HG03354 (cell line): ENCODE data around the gene VTN.

Source experiments
- ATAC-seq: cut with Tn5 transposase; IDR thresholded peaks from one replicate; pipeline ENCODE4 v1.9.1; 2021; ENCODE audit warnings: mild to moderate bottlenecking; ENCODE audit not compliant: unreplicated experiment, poor library complexity, severe bottlenecking

The VTN gene

GRCh38 chr17:28396635-28397239 lies 26.6 kb upstream of the VTN start:
- no peak for ATAC-seq

- ATAC-seq, result no peak
Measured at GRCh38 chr17:28395968-28396367, 25.9 kb upstream of the VTN start.

GRCh38 chr17:28395426-28395825 lies 25.3 kb upstream of the VTN start:
- ATAC-seq, result no peak

GRCh38 chr17:28394337-28395116 lies 24.4 kb upstream of the VTN start:
- ATAC-seq, result no peak

GRCh38 chr17:28392491-28392890 lies 22.4 kb upstream of the VTN start:
- no peak for ATAC-seq

- ATAC-seq, result no peak
Measured at GRCh38 chr17:28391401-28391800, 21.3 kb upstream of the VTN start.

GRCh38 chr17:28390984-28391383 lies 20.9 kb upstream of the VTN start:
- no peak for ATAC-seq

DNA sequence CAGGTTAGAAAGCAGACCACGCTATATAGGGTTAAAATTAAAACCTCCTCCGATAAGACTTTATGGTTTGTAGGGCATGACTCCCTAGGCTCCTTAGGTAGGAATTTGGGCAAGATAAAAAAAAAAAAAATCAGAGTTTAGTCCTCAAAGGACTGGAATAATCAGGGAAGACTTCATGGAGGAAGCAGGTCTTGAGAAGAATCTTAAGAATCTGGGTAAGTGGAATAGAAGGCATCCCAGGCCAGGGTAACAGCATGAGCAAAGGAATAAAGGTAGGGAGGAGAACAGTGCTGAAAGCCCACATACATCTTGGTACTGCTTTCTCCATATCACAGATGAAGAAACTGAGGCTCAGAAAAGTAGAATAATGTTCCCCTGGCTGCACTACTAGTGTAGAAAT lies 20.5 kb upstream of the VTN start:
- no peak for ATAC-seq

GRCh38 chr17:28390141-28390540 lies 20.0 kb upstream of the VTN start:
- ATAC-seq, result no peak

- no peak for ATAC-seq
Measured at GRCh38 chr17:28388106-28388505, 18.0 kb upstream of the VTN start.

DNA sequence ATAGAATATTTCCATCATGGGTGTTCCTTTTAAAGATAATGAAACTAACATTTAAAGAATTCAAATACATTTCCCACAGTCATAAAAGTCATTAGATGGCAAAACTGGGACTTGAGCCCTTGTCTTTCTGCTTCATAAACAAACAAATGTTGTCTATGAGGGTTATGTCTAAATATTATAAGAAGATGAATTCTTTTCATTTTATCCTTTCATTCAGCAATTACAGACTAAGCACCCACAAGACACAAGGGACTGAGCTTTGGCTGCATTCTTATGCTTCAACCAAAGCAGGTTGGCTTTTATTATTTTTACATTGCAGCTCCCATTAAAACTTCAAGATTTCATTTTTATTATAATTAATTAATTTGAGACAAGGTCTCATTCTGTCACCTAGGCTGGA lies 16.3 kb upstream of the VTN start:
- ATAC-seq, result no peak

- ATAC-seq, result no peak
Measured at GRCh38 chr17:28385406-28385805, 15.3 kb upstream of the VTN start.

GRCh38 chr17:28385037-28385400 lies 14.9 kb upstream of the VTN start:
- peak; percentile 34 for ATAC-seq

DNA sequence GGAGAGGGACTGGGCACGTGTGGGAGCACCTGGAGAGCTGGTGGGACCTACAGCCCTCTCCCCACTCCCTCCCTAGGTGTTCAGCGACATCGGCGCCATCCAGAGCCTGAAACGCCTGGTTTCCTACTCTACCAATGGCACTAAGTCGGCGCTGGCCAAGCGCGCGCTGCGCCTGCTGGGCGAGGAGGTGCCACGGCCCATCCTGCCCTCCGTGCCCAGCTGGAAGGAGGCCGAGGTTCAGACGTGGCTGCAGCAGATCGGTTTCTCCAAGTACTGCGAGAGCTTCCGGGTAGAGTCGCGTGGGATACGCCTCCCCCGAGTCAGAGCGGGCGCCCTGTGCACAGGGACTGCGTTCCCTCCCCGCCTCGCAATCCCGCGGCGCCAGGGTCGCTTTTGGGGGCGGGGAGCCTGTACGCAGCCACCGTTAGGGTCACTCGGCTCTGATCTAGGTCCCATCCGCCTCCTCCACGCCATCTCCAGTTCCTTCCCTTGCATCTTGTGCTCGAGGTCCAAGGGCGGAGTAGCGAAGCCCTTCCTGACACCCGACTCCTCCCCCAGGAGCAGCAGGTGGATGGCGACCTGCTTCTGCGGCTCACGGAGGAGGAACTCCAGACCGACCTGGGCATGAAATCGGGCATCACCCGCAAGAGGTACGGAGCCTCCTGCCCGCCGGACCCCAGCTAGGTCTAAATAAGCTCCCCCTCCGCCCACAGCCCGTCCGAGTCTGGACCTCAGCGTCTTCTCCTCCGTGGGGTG lies 14.4 kb upstream of the VTN start:
- peak; percentile 81 for ATAC-seq

GRCh38 chr17:28381141-28381825 lies 11.2 kb upstream of the VTN start:
- no peak for ATAC-seq

DNA sequence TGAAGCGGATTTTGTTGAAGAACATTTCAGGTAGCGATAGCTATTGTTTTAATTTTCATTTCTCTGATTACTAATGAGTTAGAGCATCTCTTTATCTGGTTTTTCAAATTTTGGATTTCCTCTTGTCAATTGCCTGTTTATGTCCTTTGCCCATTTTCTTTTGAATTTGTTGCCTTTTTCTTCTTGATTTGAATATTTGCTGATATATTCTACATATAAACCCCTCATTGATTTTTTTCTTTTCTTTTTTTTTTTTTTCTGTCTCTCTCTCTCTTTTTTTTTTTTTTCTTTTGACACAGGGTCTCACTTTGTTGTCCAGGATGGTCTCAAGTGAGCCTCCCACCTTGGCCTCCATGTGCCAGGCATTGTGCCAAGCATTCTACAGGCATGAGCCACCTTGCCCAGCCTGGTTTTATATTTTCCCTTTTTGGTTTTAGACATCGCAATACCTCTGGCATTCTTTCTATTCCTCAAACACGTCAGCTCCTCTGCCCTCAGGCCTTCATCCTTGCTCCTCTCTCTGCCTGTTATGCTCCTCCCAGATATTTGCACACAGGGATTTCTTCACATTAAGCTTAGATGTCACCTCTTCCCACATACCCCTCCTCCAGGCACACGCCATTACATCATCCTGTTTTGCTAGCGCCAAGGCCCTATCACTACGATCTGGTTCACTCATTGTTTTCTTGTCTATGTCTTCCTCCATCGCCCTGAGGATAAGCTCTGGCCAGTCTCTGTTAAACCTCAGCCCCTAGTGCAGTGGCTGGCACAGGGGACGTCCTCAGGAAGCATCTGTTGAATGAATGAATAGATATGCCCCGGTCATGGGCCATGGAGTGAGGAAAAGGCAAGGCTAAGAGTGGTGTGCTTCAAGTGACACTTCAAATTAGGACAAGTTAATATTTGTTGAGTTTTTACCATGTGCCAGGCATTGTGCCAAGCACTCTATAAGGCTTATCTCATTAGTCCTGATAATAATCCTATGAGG lies 10.0 kb upstream of the VTN start:
- no peak for ATAC-seq

DNA sequence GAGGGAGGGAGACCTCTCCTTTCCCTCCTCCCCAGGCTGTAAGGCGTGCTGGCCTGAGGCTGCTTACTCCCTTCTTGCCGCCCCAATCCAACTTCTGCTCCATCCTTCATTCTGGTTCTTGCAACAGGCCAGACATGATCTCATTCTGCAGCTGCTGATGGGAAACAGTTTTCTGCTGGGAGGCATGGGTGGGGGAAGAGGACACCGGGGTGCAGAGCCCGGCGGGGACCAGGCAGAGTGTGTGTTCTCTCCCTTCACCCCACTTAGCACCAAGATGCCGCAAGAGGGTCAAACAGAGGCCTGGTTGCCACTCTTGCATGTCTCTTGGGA lies 2.8 kb upstream of the VTN start:
- ATAC-seq, result no peak

DNA sequence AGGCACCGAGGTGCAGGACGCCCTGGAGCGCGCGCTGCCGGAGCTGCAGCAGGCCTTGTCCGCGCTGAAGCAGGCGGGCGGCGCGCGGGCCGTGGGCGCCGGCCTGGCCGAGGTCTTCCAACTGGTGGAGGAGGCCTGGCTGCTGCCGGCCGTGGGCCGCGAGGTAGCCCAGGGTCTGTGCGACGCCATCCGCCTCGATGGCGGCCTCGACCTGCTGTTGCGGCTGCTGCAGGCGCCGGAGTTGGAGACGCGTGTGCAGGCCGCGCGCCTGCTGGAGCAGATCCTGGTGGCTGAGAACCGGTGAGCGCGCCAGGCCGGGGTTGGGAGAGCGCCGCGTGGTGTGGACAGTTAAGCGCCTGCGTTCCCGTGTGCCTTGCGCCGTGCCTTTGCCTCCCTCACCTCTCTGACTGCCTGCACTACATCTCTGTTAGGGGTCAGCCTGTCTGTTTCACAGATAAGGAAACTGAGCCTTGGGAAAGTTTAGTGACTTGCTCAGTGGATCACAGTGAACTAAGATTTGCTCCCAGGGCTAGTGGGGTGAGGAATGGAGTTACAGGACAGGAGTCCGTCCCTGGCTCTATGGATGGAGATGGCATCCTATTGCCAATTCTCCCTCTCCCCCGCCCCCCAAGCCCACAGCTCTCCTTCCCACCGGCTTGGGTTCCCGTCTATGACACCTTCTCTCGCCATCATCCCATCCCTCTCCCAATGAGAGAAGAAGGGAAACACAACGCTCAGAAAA lies 2.3 kb upstream of the VTN start:
- no peak for ATAC-seq
